Left renal pelvis (tissue), 4 donors: Measurements from ENCODE around the gene HCRT. TPM values are rescaled to one million over a fixed set of nuclear protein-coding genes. Genes with fewer than 3 reads are reported as not detected.
"Not testable (repeated sequence)": the region's sequence is repeated elsewhere in the genome, so short reads cannot be mapped to it uniquely, and the experiment has no call there.

ENCODE experiments used
- DNase-seq, 4 donors: peaks; one replicate each; pipeline ENCODE4 v3.0.0-alpha.2; 2013; ENCODE audit warnings: low read depth in 4 of 4, low spot score in 3 of 4
- polyA plus RNA-seq, 4 donors: library from polyadenylated mRNA; unstranded; fragments of 120-200 nt; gene quantifications; one replicate each; pipeline ENCODE4 v1.2.1, GENCODE V29; 2013; ENCODE audit not compliant: insufficient read length in 4 of 4

The HCRT gene
- polyA plus RNA-seq, 4 donors = not detected

DNA sequence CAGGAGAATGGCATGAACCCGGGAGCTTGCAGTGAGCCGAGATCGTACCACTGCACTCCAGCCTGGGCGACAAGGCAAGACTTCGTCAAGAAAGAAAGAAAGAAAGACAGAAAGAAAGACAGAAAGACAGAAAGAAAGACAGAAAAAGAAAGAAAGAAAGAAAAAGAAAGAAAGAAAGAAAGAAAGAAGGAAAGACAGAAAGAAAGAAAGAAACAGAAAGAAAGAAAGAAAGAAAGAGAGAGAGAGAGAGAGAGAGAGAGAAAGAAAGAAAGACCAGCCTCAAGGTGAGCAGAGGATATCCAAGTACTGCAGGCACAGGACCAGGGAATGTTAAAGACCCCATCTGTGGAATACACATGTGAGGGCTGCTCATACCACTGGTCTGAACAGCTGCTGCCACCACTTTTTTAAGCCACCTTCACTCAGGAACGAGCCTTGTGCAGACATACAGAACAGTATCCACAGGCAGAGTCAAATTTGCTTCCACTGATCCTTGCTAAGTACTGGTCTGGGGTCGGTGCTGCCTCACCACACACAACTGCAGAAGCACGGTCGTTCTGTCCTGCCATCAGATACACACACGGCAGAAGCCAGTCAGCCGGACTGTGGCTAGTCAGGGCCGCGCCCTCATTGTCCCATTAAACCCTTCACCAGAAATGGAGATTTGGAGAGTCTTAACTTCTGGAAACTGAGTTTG lies 38.2 kb downstream of the HCRT start:
- no peak for DNase-seq

DNA sequence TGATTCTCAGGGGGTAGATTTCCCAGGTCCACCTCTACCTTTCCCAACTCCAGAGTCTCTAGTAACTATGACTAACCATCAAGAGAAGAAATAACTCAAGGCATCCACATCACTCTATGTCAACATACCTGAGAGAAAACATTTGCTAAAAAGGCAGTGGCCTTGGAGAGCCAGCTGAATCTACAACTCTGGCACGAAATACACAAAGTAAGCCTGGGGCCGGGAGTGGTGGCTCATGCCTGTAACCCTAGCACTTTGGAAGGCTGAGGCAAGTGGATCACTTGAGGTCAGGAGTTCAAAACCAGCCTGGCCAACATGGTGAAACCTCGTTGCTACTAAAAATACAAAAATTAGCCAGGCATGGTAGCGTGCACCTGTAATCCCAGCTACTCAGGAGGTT lies 42.1 kb downstream of the HCRT start:
- DNase-seq = not testable (repeated sequence)

DNA sequence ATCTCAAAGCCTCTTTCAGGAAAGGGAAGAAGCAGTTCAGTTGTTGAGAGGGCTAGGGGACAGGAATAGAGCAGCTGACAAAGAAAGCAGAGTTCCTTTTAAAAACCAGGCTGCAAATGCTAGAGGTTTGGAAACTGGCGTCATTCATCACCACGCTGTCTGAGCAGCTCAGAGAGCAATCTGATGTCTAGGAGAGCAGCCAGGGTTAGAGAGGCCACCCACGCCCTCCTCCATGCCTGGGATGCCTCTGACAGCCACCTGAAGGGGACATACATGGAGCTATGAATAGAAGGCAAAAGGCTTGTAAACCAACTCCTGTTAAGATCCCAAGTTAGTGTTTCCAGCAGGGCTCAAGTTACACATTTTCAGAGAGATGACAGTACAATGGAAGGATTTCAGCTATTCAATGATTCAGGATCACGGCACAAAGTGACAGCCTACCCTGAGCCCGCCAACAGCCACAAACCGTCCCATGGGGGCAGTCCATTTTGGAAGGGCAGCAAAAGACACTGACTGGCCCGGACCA lies 42.8 kb downstream of the HCRT start:
- no peak for DNase-seq

DNA sequence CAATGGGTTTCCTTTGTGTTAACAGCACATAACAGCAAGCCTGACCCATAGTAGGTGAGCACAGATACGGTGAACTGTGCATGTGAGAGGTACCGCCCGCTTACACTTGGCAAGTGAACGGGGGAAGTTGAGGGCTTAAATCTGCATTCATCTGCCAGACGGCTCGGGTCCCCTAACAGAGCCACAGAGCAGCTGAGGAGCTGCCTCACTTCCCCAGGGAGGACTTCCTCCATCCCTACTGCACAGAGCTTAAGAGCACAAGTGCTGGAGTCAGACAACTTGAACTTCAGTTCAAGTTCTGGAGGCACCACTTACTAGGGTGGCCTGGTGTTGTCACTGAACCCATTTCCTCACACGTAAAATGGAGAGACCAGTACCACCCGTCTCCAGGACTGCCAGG lies 43.9 kb downstream of the HCRT start:
- no peak for DNase-seq

DNA sequence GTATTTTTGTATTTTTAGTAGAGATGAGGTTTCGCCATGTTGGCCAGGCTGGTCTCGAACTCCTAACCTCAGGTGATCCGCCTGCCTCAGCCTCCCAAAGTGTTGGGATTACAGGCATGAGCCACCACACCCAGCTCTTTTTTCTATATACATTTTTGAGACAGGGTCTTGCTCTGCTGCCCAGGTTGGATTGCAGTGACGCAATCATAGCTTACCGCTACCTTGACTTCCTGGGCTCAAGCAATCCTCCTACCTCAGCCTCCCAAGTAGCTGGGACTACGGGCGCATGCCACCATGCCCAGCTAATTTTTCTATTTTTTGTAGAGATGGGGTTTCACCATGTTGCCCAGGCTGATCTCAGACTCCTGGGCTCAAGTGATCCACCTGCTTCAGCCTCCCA lies 44.6 kb downstream of the HCRT start:
- DNase-seq = not testable (repeated sequence)

DNA sequence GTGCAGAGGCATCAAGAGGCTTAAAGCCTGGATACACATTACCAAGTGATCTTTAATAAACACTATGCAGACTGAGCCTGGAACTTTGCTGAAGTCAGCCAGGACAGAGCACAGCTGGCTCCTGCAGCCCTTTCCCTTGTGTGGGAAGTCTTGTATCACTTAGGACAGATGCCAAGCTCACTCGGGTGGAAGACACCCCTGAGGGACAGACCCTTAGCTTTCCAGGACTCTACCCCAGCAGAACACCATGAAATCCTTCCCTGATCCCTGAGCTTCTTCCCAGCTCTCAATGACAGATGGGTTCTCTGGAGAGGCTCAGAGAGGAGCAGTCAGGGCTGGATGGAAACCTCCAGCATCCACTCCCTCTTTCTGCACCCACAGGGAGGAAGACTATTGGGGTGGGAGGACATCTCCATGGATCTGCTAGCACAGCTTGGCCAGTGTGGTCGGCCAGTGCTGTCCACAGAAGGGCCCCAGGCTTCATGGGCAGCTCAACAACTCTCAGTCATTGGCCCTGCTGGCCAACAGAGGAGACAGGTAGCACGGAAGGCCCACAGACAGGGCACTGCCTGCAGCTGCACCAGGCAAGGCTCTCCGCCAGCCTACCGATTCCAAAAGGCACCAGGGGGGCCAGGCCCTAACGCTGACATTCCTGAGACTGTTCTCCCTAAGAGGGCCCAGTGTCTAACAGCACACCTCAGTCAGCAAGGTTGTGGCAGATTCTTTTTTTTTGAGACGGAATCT lies 46.3 kb downstream of the HCRT start:
- DNase-seq = no peak

DNA sequence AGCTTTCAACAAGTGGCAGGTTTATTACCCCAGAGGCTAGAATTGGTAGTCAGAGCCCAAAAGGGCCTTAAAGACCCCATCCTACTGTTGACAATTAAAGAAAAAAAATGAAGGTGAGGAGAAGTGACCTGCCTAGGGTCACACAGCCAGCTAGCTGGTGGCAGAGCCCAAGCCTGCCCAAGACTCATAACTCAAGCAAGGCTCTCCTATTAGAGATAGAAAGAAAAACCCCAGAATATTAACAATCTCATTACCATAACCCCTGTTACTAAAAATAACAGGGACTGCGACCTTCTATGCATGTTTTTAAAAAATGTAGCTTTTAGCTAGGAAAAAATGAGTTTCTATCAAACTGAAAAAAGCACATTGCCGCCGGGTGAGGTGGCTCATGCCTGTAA lies 48.6 kb downstream of the HCRT start:
- DNase-seq = no peak

DNA sequence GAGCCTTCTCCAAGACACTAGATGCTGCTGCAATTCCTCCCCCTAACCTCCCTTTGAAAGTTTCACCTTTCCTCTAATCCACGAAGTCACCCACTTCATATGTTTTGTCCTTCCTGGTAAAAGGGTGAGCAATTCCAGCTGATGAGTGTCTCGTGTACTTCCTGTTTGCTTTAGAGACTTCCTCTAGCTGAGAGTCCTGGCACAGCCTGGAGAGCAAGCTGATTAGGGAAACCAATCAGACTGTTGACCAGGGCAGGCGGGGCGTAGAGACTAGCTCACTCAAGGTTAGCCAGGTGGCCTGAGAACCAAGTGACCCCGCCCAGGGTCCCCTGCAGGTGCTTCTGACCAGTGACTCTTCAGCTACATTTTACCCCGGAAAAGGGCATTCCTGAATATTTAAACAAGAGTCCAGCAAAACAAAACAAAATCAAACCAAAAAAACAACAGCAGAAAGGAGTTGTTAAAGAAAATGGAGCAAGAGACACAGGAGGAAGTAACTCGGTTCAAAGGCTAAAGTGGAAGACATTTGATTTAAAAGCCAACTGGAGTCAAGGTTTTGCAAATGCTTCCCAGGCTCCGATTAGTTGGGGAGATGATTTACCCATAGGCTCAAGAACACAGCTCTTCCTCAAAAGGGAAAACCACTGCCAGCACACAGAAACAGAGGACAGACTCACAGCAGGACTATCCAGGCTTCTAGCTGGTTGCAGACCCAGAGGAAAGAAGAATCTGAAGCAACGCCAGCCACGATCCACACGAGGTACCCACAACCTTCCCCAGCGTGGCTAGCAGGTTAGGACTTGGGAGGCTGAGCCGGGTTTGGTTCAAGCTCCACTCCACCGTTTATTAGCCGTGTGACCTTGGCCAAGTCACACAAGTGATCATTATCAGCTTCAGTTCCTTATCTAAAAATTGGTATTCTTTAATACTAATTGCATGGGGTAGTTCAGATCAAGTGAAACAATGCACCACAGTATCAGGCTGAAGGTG lies 49.3 kb downstream of the HCRT start:
- no peak for DNase-seq

DNA sequence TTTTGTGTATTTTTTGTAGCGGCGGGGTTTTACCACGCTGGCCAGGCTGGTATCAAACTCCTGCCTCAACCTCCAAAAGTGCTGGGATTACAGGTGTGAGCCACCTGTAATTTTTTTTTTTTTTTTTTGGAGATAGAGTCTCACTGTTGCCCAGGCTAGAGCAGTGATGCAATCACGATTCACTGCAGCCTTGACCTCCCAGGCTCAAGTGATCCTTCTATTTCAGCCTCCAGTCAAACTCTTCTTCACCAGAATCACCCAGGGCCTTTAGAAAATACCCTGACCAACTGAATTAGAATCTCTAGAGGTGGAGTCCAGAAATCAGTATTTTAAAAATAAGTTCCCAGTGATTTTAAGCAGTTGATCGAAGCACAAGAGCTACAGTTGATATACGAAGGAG lies 50.1 kb downstream of the HCRT start:
- DNase-seq = no peak

Other genes with a start within 250 kb of the HCRT start
- gene CNP, start 218.7 kb downstream of the HCRT start, polyA plus RNA-seq = 10 to 100 TPM; 55.9 to 72.1 (median 60.9) TPM
- 100 to 1,000 TPM in 3 of 4 donors, 10 to 100 TPM in 1; 97.1 to 168 (median 148) TPM for gene DNAJC7, start 168.0 kb downstream of the HCRT start, polyA plus RNA-seq
- gene NKIRAS2, start 165.4 kb downstream of the HCRT start, polyA plus RNA-seq = 10 to 100 TPM; 39.3 to 52.2 (median 48.7) TPM
- 1 to 10 TPM; 3.1 to 6.0 (median 3.3) TPM for gene C17orf113, start 134.9 kb downstream of the HCRT start, polyA plus RNA-seq
- 1 to 10 TPM; 5.1 to 9.3 (median 6.2) TPM for gene ZNF385C, start 87.0 kb downstream of the HCRT start, polyA plus RNA-seq
- gene DHX58, start 72.7 kb downstream of the HCRT start, polyA plus RNA-seq = 10 to 100 TPM in 1 of 4 donors, 1 to 10 TPM in 3; 7.7 to 12.0 (median 8.4) TPM
- 10 to 100 TPM; 42.1 to 88.4 (median 57.0) TPM for gene KAT2A, start 64.1 kb downstream of the HCRT start, polyA plus RNA-seq
- gene HSPB9, start 62.6 kb downstream of the HCRT start, polyA plus RNA-seq = under 1 TPM in 3 of 4 donors, not detected in 1; 0.16 to 0.27 (median 0.23) TPM
- gene RAB5C, start 30.5 kb downstream of the HCRT start, polyA plus RNA-seq = 100 to 1,000 TPM; 105 to 150 (median 127) TPM
- under 1 TPM; 0.04 to 0.06 (median 0.04) TPM for gene KCNH4, start 4.3 kb downstream of the HCRT start, polyA plus RNA-seq
- gene GHDC, start 9.0 kb upstream of the HCRT start, polyA plus RNA-seq = 10 to 100 TPM in 3 of 4 donors, 1 to 10 TPM in 1; 7.6 to 22.3 (median 15.8) TPM
- 10 to 100 TPM; 37.1 to 57.3 (median 43.8) TPM for gene STAT5B, start 90.9 kb upstream of the HCRT start, polyA plus RNA-seq
- gene STAT5A, start 103.0 kb upstream of the HCRT start, polyA plus RNA-seq = 10 to 100 TPM in 1 of 4 donors, 1 to 10 TPM in 3; 5.4 to 15.3 (median 7.0) TPM
- 10 to 100 TPM; 59.7 to 70.3 (median 64.9) TPM for gene STAT3, start 203.0 kb upstream of the HCRT start, polyA plus RNA-seq
- gene CAVIN1, start 237.8 kb upstream of the HCRT start, polyA plus RNA-seq = 100 to 1,000 TPM in 1 of 4 donors, 10 to 100 TPM in 3; 61.8 to 275 (median 71.3) TPM